GM13976 (cell line): ENCODE measurements around the gene OTP.

ENCODE experiments used
- DNase-seq: peaks from one replicate; pipeline ENCODE4 v3.0.0; 2012; ENCODE audit warnings: low spot score
- CTCF ChIP-seq: IDR thresholded peaks from 2 replicates; pipeline ENCODE4 v1.5.1; 2012; ENCODE audit warnings: borderline replicate concordance, mild to moderate bottlenecking; ENCODE audit not compliant: insufficient read depth; ENCODE audit errors: extremely low read depth, missing control alignments, control extremely low read depth
- in situ Hi-C: fragments of 300-500 bp; cut with MboI; formaldehyde crosslinking; loops from one replicate; pipeline ENCODE4 v1.12.0; 2022; ENCODE audit warnings: low sequenced_read_pairs, mixed read lengths, inconsistent platforms; ENCODE audit not compliant: unreplicated experiment

Gene OTP

GRCh38 chr5:77635067-77635916 is 3.2 kb downstream of the OTP start:
- DNase-seq, result no peak
- in situ Hi-C loops, result no loop called here
- TF ChIP-seq CTCF, result no peak

- no peak for TF ChIP-seq CTCF
- in situ Hi-C loops, result no loop called here
- no peak for DNase-seq
Observed at GRCh38 chr5:77633709-77634108, 4.8 kb downstream of the OTP start.

- in situ Hi-C loops, result no loop called here
- DNase-seq, result no peak
- no peak for TF ChIP-seq CTCF
Observed at GRCh38 chr5:77633207-77633675, 5.3 kb downstream of the OTP start.

- in situ Hi-C loops, result no loop called here
- DNase-seq, result peak; percentile 24
- no peak for TF ChIP-seq CTCF
Observed at GRCh38 chr5:77632526-77633206, 5.8 kb downstream of the OTP start.

GRCh38 chr5:77630114-77630680 is 8.3 kb downstream of the OTP start:
- peak; percentile 91 for DNase-seq
- peak; percentile 66 for TF ChIP-seq CTCF
- in situ Hi-C loops, result no loop called here

- in situ Hi-C loops, result no loop called here
- no peak for TF ChIP-seq CTCF
- peak; percentile 39 for DNase-seq
Observed at GRCh38 chr5:77629509-77630113, 8.9 kb downstream of the OTP start.
